Tibial nerve (tissue), 3 donors: ENCODE measurements around the gene GPN1.
"Not testable (repeated sequence)": the region's sequence is repeated elsewhere in the genome, so short reads cannot be mapped to it uniquely, and the experiment has no call there.

ENCODE experiments used
- CTCF ChIP-seq, 5 experiments: fragments of 200-600 bp in 3 of 5; fragments of 450-650 bp in 2 of 5; sonication (generic) in 3 of 5; IDR thresholded peaks; one replicate each; pipeline ENCODE4 v1.5.1; 2016 to 2019; ENCODE audit warnings: antibody characterized with exemption in 5 of 5, mild to moderate bottlenecking in 3 of 5, moderate library complexity in 2 of 5
- POLR2A ChIP-seq, 2 donors: fragments of 450-650 bp; IDR thresholded peaks; one replicate each; pipeline ENCODE4 v1.6.1; 2017; ENCODE audit warnings: antibody characterized with exemption in 2 of 2, mild to moderate bottlenecking in 2 of 2, moderate library complexity in 2 of 2

GRCh38 chr2:27626921-27627320 is 1.9 kb upstream of the GPN1 start:
- not testable (repeated sequence) for TF ChIP-seq CTCF, POLR2A (IDR thresholded peaks at IDR 0.05)
